ENCODE data around the gene TXNDC16.

The TXNDC16 gene

DNA sequence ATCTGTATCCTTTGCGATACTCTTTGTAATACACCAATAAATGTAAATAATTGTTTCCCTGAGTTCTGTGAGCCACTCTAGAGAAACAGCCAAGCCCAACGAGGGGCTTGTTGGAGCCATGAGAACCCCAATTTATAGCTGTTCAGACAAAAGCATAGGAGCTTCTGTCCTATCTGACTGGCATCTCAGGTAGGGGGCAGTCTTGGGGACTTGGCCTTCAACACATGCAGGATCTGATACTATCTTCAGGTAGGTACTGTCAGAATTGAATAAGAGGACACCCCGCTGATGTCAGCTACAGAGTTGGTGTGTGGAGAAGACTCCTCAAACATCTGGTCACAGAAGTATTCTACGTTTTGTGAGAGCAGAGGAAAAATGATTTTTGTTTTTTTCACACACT, 25.3 kb downstream of the TXNDC16 start:
- in situ Hi-C loops (cut with HindIII; ENCODE audit: low sequenced_read_pairs), result no loop called here
- no peak for DNase-seq (ENCODE audit: low read depth)
- H3K4me3 ChIP-seq (ENCODE audit: low read depth, low read length), result no peak overlapping the region
- no peak for TF ChIP-seq CTCF (IDR thresholded peaks at IDR 0.05; ENCODE audit: low read depth, low read length, missing control alignments)

- in situ Hi-C loops (cut with HindIII; ENCODE audit: low sequenced_read_pairs), result no loop called here
- DNase-seq (ENCODE audit: low read depth), result no peak
- no peak overlapping the region for H3K4me3 ChIP-seq (ENCODE audit: low read depth, low read length)
- TF ChIP-seq CTCF (IDR thresholded peaks at IDR 0.05; ENCODE audit: low read depth, low read length, missing control alignments), result no peak
Measured at GRCh38 chr14:52522581-52523345, 29.5 kb downstream of the TXNDC16 start.

DNA sequence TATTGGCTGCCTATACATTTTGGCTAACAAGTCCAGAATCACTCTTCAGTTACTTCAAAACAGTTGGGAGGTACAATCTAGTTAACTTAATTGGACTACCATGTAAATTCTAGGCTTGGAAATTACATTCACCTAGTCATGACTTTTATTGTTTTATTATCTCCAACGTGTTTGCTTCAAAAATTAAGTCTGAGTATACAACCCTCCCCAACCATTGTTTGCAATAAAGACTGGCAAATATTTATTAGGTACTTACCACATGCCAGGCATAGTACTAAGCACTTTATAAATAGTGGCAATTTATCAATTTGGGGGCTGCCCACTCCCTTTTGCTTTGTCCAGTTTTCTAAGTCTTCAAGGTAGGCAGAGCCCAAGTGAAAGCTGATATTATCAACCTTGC, 30.3 kb downstream of the TXNDC16 start:
- TF ChIP-seq CTCF (IDR thresholded peaks at IDR 0.05; ENCODE audit: low read depth, low read length, missing control alignments), result no peak
- H3K4me3 ChIP-seq (ENCODE audit: low read depth, low read length), result no peak overlapping the region
- DNase-seq (ENCODE audit: low read depth), result no peak
- in situ Hi-C loops (cut with HindIII; ENCODE audit: low sequenced_read_pairs), result no loop called here

GRCh38 chr14:52514046-52514811, 38.1 kb downstream of the TXNDC16 start:
- in situ Hi-C loops (cut with HindIII; ENCODE audit: low sequenced_read_pairs), result no loop called here
- H3K4me3 ChIP-seq (ENCODE audit: low read depth, low read length), result no peak overlapping the region
- TF ChIP-seq CTCF (IDR thresholded peaks at IDR 0.05; ENCODE audit: low read depth, low read length, missing control alignments), result no peak
- DNase-seq (ENCODE audit: low read depth), result no peak

DNA sequence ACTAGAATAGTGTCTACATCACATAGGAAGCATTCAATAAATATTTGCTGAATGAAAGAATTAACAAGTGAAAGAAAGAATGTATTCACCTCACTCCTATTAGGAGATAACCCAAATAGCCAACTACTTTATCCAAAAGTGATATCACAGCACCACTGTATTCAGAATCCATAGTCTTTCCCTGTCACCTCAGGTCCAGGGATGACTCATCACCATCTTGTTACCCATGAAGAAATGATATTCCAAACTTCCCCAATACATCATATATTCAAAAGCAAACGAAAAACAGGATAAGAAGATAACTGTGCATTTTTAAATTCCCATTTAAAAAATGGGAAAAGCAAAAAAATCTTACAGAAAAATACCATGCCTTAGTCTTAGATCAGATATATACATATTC, 39.1 kb downstream of the TXNDC16 start:
- no peak for TF ChIP-seq CTCF (IDR thresholded peaks at IDR 0.05; ENCODE audit: low read depth, low read length, missing control alignments)

DNA sequence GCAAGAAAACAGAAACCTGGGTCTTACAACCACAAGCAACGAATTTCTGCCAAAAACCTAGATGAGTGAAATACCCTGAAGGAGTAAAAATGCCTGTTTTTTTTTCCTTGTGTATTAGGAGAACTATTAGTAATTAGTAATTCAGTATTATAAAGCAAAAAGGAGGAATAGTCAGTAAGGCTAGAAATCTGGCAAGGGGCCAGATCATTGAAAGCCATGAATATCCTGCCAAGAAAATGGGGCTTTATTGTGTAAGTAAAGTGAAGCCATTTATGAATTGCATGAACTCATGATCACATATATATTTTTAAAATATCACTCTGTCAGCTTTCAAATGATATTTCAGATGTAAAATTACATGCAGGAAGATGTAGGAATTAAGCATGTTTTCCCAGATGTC, 57.9 kb downstream of the TXNDC16 start:
- no peak overlapping the region for H3K4me3 ChIP-seq (ENCODE audit: low read depth, low read length)
- in situ Hi-C loops (cut with HindIII; ENCODE audit: low sequenced_read_pairs), result no loop called here
- no peak for TF ChIP-seq CTCF (IDR thresholded peaks at IDR 0.05; ENCODE audit: low read depth, low read length, missing control alignments)
- no peak for DNase-seq (ENCODE audit: low read depth)

More for the DNA sequence above, 39.1 kb downstream of the TXNDC16 start:
- no peak overlapping the region for H3K4me3 ChIP-seq (ENCODE audit: low read depth, low read length)
- in situ Hi-C loops (cut with HindIII; ENCODE audit: low sequenced_read_pairs), result no loop called here
- DNase-seq (ENCODE audit: low read depth), result no peak

Data from astrocyte of the cerebellum (primary cell).